Omental fat pad (tissue), 4 donors: ENCODE results near the gene PPP2R5E. TPM values are rescaled to one million over a fixed set of nuclear protein-coding genes. Genes with fewer than 3 reads are reported as not detected.
"Not testable (repeated sequence)": the region's sequence is repeated elsewhere in the genome, so short reads cannot be mapped to it uniquely, and the experiment has no call there.

Experiments used
- ATAC-seq: fragments of 150-250 bp; one replicate; pipeline ENCODE4 v1.9.1; 2016; ENCODE audit warnings: mild to moderate bottlenecking, moderate library complexity; ENCODE audit not compliant: low FRiP score
- DNase-seq: peaks from one replicate; pipeline ENCODE4 v3.0.0-alpha.2; 2019; ENCODE audit warnings: low spot score
- total RNA-seq, 4 donors: library from RNA; depleted of rRNA; stranded (reverse); fragments of >200 nt; gene quantifications; one replicate each; pipeline ENCODE4 v1.1.0, GENCODE V29; 2016
- TF ChIP-seq, protein P1 (sequence below), 3 donors: fragments of 450-650 bp; IDR thresholded peaks; one replicate each; pipeline ENCODE4 v1.5.1; 2016 to 2017; ENCODE audit warnings: antibody characterized with exemption in 3 of 3, mild to moderate bottlenecking in 3 of 3, moderate library complexity in 2 of 3

The PPP2R5E gene
- 10 to 100 TPM; 17.0 to 23.3 (median 21.0) TPM for total RNA-seq

DNA sequence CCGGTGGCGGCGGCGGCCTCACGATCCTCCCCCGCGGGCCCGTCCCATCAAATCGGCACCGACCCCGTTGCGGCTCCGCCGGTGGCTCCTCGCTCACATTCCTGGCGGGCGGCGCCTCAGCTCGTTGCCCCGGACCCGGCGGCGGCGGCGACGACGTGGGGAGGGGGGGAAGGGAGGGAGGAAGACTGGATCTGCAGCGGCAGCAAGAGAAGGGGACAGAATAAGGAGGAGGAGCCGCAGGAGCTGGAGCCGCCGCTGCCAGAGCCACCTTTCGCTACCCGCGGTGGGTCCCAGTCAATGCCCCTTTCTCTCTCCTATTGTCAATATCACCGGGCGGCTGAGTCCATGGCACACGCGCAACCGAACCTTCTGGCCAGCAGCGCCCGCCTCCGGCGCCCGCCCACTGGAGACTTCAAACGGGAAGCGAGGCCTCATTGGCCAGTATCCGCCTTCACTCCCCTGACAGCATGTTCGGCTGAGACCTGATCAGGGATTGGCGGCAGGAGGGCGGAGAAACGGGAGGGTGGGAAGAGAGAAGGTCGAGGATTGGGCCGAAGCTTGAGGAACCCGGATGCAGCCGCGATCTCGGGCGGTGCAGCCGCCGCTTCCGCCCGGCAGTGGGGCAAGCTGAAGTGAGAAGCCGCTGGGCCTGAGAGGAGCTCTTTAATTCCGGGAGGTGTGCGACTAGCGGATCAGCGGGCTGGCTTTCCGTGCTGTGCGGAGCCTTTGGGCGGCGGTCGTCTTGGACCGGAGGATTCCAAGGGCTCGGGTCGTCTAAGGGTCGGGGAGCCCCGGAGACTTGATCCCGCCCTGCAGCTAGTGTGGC lies at the start of gene PPP2R5E:
PPP2R5E (minus strand) TSS at position 378 of the 826 bp plus-strand sequence. CDS start 3,692 bp downstream, outside the sequence.
- peak; percentile 88 for DNase-seq
- TF ChIP-seq, protein P1, sequence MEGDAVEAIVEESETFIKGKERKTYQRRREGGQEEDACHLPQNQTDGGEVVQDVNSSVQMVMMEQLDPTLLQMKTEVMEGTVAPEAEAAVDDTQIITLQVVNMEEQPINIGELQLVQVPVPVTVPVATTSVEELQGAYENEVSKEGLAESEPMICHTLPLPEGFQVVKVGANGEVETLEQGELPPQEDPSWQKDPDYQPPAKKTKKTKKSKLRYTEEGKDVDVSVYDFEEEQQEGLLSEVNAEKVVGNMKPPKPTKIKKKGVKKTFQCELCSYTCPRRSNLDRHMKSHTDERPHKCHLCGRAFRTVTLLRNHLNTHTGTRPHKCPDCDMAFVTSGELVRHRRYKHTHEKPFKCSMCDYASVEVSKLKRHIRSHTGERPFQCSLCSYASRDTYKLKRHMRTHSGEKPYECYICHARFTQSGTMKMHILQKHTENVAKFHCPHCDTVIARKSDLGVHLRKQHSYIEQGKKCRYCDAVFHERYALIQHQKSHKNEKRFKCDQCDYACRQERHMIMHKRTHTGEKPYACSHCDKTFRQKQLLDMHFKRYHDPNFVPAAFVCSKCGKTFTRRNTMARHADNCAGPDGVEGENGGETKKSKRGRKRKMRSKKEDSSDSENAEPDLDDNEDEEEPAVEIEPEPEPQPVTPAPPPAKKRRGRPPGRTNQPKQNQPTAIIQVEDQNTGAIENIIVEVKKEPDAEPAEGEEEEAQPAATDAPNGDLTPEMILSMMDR (IDR thresholded peaks at IDR 0.05): no peak
- ATAC-seq: peak; percentile 99

GRCh38 chr14:63583046-63583445 lies 39.9 kb upstream of the PPP2R5E start:
- not testable (repeated sequence) for ATAC-seq, DNase-seq

GRCh38 chr14:63581491-63581890 lies 38.3 kb upstream of the PPP2R5E start:
- DNase-seq: no peak
- ATAC-seq: no peak
- TF ChIP-seq, protein P1 (IDR thresholded peaks at IDR 0.05): no peak

GRCh38 chr14:63578300-63578699 lies 35.1 kb upstream of the PPP2R5E start:
- no peak for ATAC-seq
- TF ChIP-seq, protein P1 (IDR thresholded peaks at IDR 0.05): no peak
- DNase-seq: no peak

DNA sequence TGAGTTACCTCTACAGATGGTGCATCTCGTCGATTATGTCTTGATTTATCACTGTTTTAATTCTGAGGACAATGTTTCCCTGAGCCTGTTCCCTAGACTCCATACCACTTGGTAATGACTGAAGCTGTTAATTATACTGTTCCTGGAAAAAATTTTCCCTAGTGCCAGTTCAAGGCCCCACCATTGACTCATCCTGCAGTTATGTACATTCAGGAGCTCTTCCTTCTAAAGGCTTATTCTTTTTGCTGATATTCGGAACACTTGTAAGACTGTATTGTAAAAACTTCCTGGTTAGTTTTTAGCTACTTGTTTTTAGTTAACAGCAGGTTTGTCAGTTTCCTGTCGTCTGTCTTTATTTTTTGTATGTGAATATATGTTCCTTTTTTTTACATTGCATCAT lies 30.4 kb upstream of the PPP2R5E start:
- TF ChIP-seq, protein P1 (IDR thresholded peaks at IDR 0.05): no peak
- ATAC-seq (no peak), DNase-seq (no peak)

DNA sequence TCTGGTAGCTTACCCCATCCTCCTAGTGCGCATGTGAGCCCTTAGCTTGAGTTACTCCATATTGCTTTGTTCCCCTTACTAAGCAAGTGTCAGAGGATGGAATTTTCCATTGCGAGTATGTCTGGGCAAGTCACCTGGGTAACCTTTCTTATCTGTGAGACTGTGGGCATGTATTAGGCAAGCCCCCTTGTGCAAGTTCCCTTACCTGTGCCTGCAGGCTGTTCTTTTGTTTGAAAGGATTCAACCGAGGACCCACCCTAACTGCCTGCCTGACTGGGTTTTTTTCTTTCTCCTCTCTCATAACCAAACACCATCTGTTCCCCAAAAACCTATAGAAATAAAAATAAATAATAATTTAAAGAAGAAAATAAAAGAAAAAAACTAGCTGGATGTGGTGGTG lies 22.3 kb upstream of the PPP2R5E start:
- ATAC-seq (no peak), DNase-seq (no peak)
- TF ChIP-seq, protein P1 (IDR thresholded peaks at IDR 0.05): no peak

GRCh38 chr14:63564318-63564717 lies 21.1 kb upstream of the PPP2R5E start:
- TF ChIP-seq, protein P1 (IDR thresholded peaks at IDR 0.05): no peak
- ATAC-seq (no peak), DNase-seq (no peak)
